Measurements from ENCODE around the gene POLG2. TPM values are rescaled to one million over a fixed set of nuclear protein-coding genes. Genes with fewer than 3 reads are reported as not detected.
A peak's percentile ranks its signal among the peaks of the same experiment; 100 is the strongest.

Gene POLG2
- total RNA-seq, 2 donors from 2014 or later: 3.2 to 22.1 TPM

DNA sequence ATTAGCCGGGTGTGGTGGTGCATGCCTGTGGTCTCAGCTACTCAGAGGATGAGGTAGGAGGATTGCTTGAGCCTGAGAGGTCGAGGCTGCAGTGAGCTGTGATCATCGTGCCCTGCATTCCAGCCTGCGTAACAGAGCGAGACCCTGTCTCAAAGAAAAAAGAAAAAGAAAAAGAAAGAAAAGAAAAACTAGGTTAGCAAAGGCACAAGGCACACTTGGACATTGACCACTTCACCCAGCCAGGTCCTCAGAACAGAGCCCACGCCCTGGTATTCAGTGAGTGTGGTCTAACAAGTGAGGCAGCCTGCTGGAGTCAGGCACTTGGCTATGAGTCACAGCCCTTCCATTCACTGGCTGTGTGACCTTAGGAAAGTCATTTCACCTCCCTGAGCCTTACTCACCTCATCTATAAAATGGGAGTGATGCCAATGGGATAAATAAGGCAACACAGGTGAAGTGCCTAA, 37.5 kb downstream of the POLG2 start:
- H3K4me3 ChIP-seq: no peak overlapping the region
- H3K9me3 ChIP-seq: no peaks in the 10 kb centered on the region
- no peaks in the 10 kb centered on the region for H3K27me3 ChIP-seq (replicated peaks; ENCODE audit: insufficient read depth)
- DNase-seq (ENCODE audit: low spot score) (no peak), ATAC-seq (ENCODE audit: insufficient number of reproducible peaks, low FRiP score, low read depth) (no peak)
- H3K27ac ChIP-seq: no peak overlapping the region
- TF ChIP-seq, protein P1, sequence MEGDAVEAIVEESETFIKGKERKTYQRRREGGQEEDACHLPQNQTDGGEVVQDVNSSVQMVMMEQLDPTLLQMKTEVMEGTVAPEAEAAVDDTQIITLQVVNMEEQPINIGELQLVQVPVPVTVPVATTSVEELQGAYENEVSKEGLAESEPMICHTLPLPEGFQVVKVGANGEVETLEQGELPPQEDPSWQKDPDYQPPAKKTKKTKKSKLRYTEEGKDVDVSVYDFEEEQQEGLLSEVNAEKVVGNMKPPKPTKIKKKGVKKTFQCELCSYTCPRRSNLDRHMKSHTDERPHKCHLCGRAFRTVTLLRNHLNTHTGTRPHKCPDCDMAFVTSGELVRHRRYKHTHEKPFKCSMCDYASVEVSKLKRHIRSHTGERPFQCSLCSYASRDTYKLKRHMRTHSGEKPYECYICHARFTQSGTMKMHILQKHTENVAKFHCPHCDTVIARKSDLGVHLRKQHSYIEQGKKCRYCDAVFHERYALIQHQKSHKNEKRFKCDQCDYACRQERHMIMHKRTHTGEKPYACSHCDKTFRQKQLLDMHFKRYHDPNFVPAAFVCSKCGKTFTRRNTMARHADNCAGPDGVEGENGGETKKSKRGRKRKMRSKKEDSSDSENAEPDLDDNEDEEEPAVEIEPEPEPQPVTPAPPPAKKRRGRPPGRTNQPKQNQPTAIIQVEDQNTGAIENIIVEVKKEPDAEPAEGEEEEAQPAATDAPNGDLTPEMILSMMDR (IDR thresholded peaks at IDR 0.05): no peak
- H3K36me3 ChIP-seq: no peaks in the 10 kb centered on the region
- H3K4me1 ChIP-seq (ENCODE audit: control insufficient read depth in 1 of 2, low read depth in 2 of 2): peaks cover 0 to 4% of the 10 kb centered on the region in 2 donors

DNA sequence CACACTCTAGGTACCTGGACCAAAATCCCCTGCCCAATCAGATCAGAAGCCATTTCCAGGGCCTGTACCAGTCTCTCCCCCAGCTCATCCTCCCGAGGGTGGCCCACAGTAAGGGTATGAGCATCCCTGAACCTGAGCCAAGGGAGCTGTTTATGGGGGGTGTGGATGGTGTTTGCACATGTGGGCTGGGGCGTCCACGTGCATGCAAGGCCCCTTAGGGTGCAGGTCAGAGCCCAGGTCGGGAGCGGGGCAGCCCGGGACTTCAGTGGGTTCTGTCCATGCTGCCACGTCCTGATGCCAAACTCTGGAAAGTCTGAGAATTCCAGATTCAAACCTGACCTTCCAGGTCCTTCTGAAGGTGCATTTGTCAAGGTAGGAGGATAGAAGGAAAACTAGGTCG, 38.1 kb downstream of the POLG2 start:
- no peaks in the 10 kb centered on the region for H3K27me3 ChIP-seq (replicated peaks; ENCODE audit: insufficient read depth)
- no peak overlapping the region for H3K4me3 ChIP-seq
- DNase-seq (ENCODE audit: low spot score) (no peak), ATAC-seq (ENCODE audit: insufficient number of reproducible peaks, low FRiP score, low read depth) (no peak)
- H3K4me1 ChIP-seq (ENCODE audit: control insufficient read depth in 1 of 2, low read depth in 2 of 2): peaks cover 0 to 4% of the 10 kb centered on the region in 2 donors
- H3K27ac ChIP-seq: no peak overlapping the region
- TF ChIP-seq, protein P1 (IDR thresholded peaks at IDR 0.05): no peak
- no peaks in the 10 kb centered on the region for H3K9me3 ChIP-seq
- no peaks in the 10 kb centered on the region for H3K36me3 ChIP-seq

DNA sequence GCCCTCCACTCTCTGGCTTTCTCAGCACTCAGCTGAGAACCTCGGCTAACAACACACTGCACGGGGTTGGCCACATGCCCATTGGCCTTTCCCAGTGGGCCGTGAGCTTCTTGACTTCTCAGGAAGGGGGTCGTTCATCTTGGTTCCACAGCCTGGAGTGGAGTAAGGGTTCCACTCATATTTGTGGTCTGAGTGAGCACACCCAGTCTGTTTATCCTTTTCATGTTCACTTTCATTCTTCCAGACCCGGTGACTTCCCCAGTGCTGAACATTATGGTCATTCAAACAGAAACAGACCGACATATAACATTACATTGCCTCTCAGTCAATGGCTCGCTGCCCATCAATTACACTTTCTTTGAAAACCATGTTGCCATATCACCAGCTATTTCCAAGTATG, 39.7 kb downstream of the POLG2 start:
- H3K4me1 ChIP-seq (ENCODE audit: control insufficient read depth in 1 of 2, low read depth in 2 of 2): peaks cover 0 to 4% of the 10 kb centered on the region in 2 donors
- no peak overlapping the region for H3K27ac ChIP-seq
- no peaks in the 10 kb centered on the region for H3K27me3 ChIP-seq (replicated peaks; ENCODE audit: insufficient read depth)
- H3K9me3 ChIP-seq: no peaks in the 10 kb centered on the region
- ATAC-seq (ENCODE audit: insufficient number of reproducible peaks, low FRiP score, low read depth) (no peak), DNase-seq (ENCODE audit: low spot score) (no peak)
- H3K36me3 ChIP-seq: no peaks in the 10 kb centered on the region
- H3K4me3 ChIP-seq: no peak overlapping the region
- TF ChIP-seq, protein P1 (IDR thresholded peaks at IDR 0.05): no peak

DNA sequence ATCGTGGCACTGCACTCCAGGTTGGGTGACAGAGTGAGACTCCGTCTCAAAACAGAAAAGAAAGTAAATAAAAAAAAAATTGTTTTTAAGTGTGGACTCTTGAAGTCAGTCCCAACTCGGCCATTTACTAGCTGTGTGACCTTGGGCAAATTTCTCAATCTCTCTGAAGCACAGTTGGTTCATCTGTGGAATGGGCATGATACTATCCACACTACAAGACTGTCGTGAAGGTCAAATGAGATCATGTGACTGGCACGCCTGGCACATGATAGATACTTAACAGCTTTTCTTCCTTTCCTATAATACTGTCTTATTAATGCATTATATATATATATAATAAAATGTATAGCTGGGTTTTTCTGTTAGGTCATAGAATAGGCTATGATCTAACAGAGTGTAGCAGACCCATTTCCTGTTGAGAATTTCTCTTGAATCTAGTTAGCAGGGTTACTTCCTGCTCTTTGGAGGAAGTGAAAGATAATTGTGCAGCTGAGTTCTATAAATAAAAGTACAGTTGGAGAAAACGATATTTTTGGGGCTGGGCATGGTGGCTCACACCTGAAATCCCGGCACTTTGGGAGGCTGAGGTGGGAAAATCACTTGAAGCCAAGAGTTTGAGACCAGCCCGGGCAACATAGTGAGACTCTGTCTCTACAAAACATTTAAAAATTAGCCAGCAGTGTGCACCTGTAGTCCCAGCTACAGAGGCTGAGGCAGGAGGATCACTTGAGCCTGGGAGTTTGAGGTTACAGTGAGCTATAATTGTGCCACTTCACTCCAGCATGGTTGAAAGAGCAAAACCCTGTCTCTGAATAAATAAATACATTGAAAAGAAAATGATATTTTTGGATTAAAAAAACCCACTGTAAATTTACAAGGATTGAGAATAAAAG, 40.6 kb downstream of the POLG2 start:
- no peak overlapping the region for H3K27ac ChIP-seq
- no peak for ATAC-seq (ENCODE audit: insufficient number of reproducible peaks, low FRiP score, low read depth)

DNA sequence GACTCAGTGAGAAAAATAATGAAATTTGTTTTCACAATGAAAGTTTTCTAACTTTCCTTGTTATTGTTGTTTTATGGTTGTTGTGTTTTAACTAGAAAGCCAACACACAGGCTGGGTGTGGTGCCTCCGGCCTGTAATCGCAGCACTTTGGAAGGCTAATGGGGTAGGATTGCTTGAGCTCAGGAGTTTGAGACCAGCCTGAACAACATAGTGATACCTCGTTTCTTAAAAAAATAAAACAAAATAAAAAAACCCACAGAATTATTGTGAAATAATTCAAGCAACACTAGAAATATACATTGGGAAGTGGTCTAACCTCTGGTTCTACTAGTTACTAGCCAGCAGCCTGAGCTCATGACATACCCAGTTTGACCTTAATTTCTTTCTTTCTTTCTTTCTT, 47.3 kb downstream of the POLG2 start:
- ATAC-seq (ENCODE audit: insufficient number of reproducible peaks, low FRiP score, low read depth) (no peak), DNase-seq (ENCODE audit: low spot score) (no peak)
- Histone ChIP-seq H3K27me3 (replicated peaks; ENCODE audit: insufficient read depth) (no peaks in the 10 kb centered on the region), H3K36me3 (no peaks in the 10 kb centered on the region), H3K4me1 (ENCODE audit: control insufficient read depth in 1 of 2, low read depth in 2 of 2) (no peaks in the 10 kb centered on the region), H3K9me3 (no peaks in the 10 kb centered on the region), H3K27ac (peak overlapping the region in 1 of 2 donors; percentile 34), H3K4me3 (peak overlapping the region; percentile 15)
- TF ChIP-seq, protein P1 (IDR thresholded peaks at IDR 0.05): no peak

More for the DNA sequence above, 40.6 kb downstream of the POLG2 start:
- no peaks in the 10 kb centered on the region for H3K9me3 ChIP-seq
- peaks cover 0 to 4% of the 10 kb centered on the region in 2 donors for H3K4me1 ChIP-seq (ENCODE audit: control insufficient read depth in 1 of 2, low read depth in 2 of 2)
- DNase-seq (ENCODE audit: low spot score): no peak
- no peaks in the 10 kb centered on the region for H3K36me3 ChIP-seq
- no peak overlapping the region for H3K4me3 ChIP-seq
- TF ChIP-seq, protein P1 (IDR thresholded peaks at IDR 0.05): no peak
- no peaks in the 10 kb centered on the region for H3K27me3 ChIP-seq (replicated peaks; ENCODE audit: insufficient read depth)
